GM12872 (cell line): ENCODE measurements around the gene IFT27.

Experiments
- CTCF ChIP-seq: IDR thresholded peaks from 3 replicates; pipeline ENCODE4 v1.5.1; 2011; ENCODE audit warnings: low read depth, mild to moderate bottlenecking, low read length, moderate library complexity; ENCODE audit not compliant: insufficient read depth

The IFT27 gene

GRCh38 chr22:36762687-36763260, 13.1 kb downstream of the IFT27 start:
- no peak for TF ChIP-seq CTCF

- no peak for TF ChIP-seq CTCF
These were observed 14.2 kb downstream of the IFT27 start for GRCh38 chr22:36761553-36762240.

GRCh38 chr22:36760786-36761185, 15.1 kb downstream of the IFT27 start:
- TF ChIP-seq CTCF, result no peak

GRCh38 chr22:36759481-36760159, 16.3 kb downstream of the IFT27 start:
- no peak for TF ChIP-seq CTCF

GRCh38 chr22:36758792-36759271, 17.1 kb downstream of the IFT27 start:
- TF ChIP-seq CTCF, result no peak

- peak; percentile 92 for TF ChIP-seq CTCF
These were observed 18.2 kb downstream of the IFT27 start for GRCh38 chr22:36757668-36758211.

- no peak for TF ChIP-seq CTCF
These were observed 18.9 kb downstream of the IFT27 start for GRCh38 chr22:36756746-36757655.
